WERI-Rb-1 (cell line): ENCODE measurements around the gene DPT.

Experiments used
- DNase-seq: peaks from one replicate; pipeline ENCODE4 v3.0.0-alpha.2; 2020
- H3K27ac ChIP-seq: fragments of 250-450 bp; sonication (Bioruptor Pico); 2 replicates; pipeline ENCODE4 v1.5.1; 2020; ENCODE audit warnings: mild to moderate bottlenecking, moderate library complexity
- H3K27me3 ChIP-seq: fragments of 250-450 bp; sonication (Bioruptor Pico); 2 replicates; pipeline ENCODE4 v1.5.1; 2021; ENCODE audit warnings: mild to moderate bottlenecking, low read depth, moderate library complexity; ENCODE audit not compliant: insufficient read depth, severe bottlenecking
- H3K36me3 ChIP-seq: fragments of 250-450 bp; sonication (Bioruptor Pico); 2 replicates; pipeline ENCODE4 v1.5.1; 2020; ENCODE audit warnings: mild to moderate bottlenecking, moderate library complexity
- H3K4me3 ChIP-seq: 2 replicates; pipeline ENCODE4 v1.5.1; 2011; ENCODE audit warnings: low read depth, mild to moderate bottlenecking, control low read depth, low read length
- H3K9me3 ChIP-seq: fragments of 250-450 bp; sonication (Bioruptor Pico); 2 replicates; pipeline ENCODE4 v1.5.1; 2021; ENCODE audit warnings: mild to moderate bottlenecking, moderate library complexity; ENCODE audit not compliant: severe bottlenecking
- TF ChIP-seq, protein P1 (sequence below): IDR thresholded peaks from 2 replicates; pipeline ENCODE4 v1.5.1; 2011; ENCODE audit warnings: low read depth, mild to moderate bottlenecking, control low read depth, inconsistent platforms, low read length

The DPT gene

DNA sequence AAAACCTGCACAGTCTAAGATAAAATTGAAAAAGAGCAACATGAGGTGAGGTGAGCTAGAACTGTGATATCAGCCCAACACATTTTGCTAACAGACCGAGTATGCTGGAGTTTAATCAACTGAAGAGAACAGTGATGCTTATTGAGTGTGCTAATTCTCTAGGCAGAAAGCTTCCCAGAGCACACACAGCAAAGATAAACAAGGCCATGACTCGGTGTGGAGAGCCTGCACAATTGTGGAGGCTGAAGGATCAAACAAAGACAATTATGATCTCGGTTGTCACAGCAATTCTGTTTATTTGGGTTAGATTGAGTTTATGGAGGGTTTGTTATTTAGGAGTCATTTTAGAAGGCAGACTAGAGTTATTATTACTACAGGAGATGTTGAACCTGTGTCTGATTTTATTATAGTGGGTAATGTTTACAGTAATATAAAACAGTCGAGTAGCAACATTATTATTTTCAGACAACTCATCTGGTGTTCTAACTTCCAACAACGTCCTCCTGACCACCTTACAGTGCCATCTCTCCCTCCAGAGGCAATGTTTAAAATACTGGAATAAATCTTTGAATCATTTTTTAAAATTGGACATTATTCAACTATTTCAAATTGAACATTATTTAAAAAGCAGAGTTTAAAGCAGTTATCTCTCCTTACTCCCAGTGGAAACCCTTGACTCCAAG is 40.2 kb downstream of the DPT start:
- Histone ChIP-seq H3K9me3 (no peaks in the 10 kb centered on the region), H3K27ac (no peak overlapping the region), H3K36me3 (no peaks in the 10 kb centered on the region), H3K4me3 (no peak overlapping the region), H3K27me3 (no peaks in the 10 kb centered on the region)
- TF ChIP-seq, protein P1, sequence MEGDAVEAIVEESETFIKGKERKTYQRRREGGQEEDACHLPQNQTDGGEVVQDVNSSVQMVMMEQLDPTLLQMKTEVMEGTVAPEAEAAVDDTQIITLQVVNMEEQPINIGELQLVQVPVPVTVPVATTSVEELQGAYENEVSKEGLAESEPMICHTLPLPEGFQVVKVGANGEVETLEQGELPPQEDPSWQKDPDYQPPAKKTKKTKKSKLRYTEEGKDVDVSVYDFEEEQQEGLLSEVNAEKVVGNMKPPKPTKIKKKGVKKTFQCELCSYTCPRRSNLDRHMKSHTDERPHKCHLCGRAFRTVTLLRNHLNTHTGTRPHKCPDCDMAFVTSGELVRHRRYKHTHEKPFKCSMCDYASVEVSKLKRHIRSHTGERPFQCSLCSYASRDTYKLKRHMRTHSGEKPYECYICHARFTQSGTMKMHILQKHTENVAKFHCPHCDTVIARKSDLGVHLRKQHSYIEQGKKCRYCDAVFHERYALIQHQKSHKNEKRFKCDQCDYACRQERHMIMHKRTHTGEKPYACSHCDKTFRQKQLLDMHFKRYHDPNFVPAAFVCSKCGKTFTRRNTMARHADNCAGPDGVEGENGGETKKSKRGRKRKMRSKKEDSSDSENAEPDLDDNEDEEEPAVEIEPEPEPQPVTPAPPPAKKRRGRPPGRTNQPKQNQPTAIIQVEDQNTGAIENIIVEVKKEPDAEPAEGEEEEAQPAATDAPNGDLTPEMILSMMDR: no peak
- DNase-seq: no peak

- Histone ChIP-seq H3K9me3 (no peaks in the 10 kb centered on the region), H3K4me3 (no peak overlapping the region), H3K27me3 (no peaks in the 10 kb centered on the region), H3K27ac (no peak overlapping the region), H3K36me3 (no peaks in the 10 kb centered on the region)
- peak; percentile 25 for DNase-seq
- TF ChIP-seq, protein P1: no peak
These were observed 41.2 kb downstream of the DPT start for GRCh38 chr1:168687816-168688215.

DNA sequence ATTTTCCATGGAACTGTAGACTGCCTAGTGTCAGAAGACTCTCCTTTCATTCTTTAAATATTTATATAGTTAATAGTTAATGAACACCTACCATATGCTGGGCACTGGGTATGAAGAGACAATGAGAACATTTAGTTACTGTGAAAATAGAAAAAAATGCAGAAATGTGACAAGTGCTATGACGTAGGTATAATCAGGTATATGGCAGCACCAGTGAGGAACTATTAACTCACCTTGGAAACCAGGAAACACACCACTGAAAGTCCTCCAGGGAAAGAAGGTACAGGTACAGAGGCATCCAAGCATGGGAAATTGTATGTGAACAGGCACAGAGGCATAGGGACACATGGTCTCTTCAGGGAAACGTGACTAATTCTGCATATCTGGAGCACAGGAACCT is 42.3 kb downstream of the DPT start:
- Histone ChIP-seq H3K36me3 (no peaks in the 10 kb centered on the region), H3K27ac (no peak overlapping the region)
- TF ChIP-seq, protein P1: no peak

DNA sequence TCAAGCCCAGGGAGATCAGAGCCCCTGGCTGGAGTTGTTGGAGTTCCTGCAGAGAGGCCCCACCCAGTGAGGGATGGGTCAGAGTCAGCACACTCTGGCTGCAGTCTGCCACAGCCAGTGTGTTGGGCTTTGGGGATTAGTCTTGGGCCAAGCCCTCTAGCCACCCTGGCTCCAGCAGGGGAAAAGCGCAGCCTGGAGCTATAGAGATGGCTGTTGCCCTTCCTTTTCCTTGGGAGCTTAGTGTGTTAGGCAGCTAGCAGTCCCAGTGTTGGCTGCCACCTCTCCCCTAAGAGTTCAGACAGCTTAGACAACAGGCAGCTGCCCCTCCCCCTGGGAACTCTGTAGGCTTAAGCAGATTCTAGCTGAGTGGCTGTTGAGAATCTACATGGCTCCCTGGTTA is 45.1 kb downstream of the DPT start:
- Histone ChIP-seq H3K9me3 (no peaks in the 10 kb centered on the region), H3K27ac (0 out of 2 replicates have a peak overlapping the region, but pooled peaks have one; percentile 26), H3K27me3 (no peaks in the 10 kb centered on the region), H3K36me3 (no peaks in the 10 kb centered on the region), H3K4me3 (no peak overlapping the region)
- peak; percentile 64 for DNase-seq
- TF ChIP-seq, protein P1: no peak

More for the DNA sequence above, 42.3 kb downstream of the DPT start:
- Histone ChIP-seq H3K27me3 (no peaks in the 10 kb centered on the region), H3K4me3 (no peak overlapping the region), H3K9me3 (no peaks in the 10 kb centered on the region)
- no peak for DNase-seq

GRCh38 chr1:168676861-168677260 is 52.1 kb downstream of the DPT start:
- Histone ChIP-seq H3K36me3 (no peaks in the 10 kb centered on the region), H3K27me3 (no peaks in the 10 kb centered on the region), H3K27ac (no peak overlapping the region), H3K9me3 (no peaks in the 10 kb centered on the region), H3K4me3 (no peak overlapping the region)
- TF ChIP-seq, protein P1: no peak
- no peak for DNase-seq
